C4-2B (cell line): ENCODE data around the gene UBASH3B.

ENCODE experiments used
- CTCF ChIP-seq: fragments of 450-650 bp; conservative IDR thresholded peaks from 2 replicates; pipeline ENCODE4 v1.5.1; 2017; ENCODE audit warnings: mild to moderate bottlenecking
- ZFX ChIP-seq: fragments of 450-650 bp; IDR thresholded peaks from 2 replicates; pipeline ENCODE4 v1.6.1; 2017

GRCh38 chr11:122690384-122690783 is 34.9 kb downstream of the UBASH3B start:
- no peak for TF ChIP-seq CTCF
- no peak for TF ChIP-seq ZFX
